PC-3 (cell line): ENCODE data around the gene ARHGAP4. TPM values are rescaled to one million over a fixed set of nuclear protein-coding genes. Genes with fewer than 3 reads are reported as not detected.

ENCODE experiments used
- ATAC-seq: fragments of 200-7000 bp; cut with Tn5 transposase; 2 replicates; pipeline ENCODE4 v1.9.1; 2020; ENCODE audit warnings: mild to moderate bottlenecking, moderate library complexity
- BruUV-seq: library from RNA; stranded (reverse); fragments of 400-500 nt; replicated peaks from 2 replicates; lab custom pipeline; 2021; lab: Mats Ljungman, UMichigan
- CTCF ChIA-PET: fragments of 300-600 bp; sonication (Branson Sonifier 250); formaldehyde crosslinking; loops from one replicate; lab custom pipeline; 2022; ENCODE audit warnings: antibody characterized with exemption; lab: Charles Lee
- POLR2A ChIA-PET: fragments of 300-600 bp; sonication (Branson Sonifier 250); formaldehyde crosslinking; loops from one replicate; lab custom pipeline; 2022; ENCODE audit warnings: antibody characterized with exemption; ENCODE audit not compliant: unreplicated experiment; lab: Charles Lee
- DNase-seq: peaks from one replicate; pipeline ENCODE4 v3.0.0-alpha.2; 2015
- H2AFZ ChIP-seq: fragments of 300-600 bp; sonication (generic); 2 replicates; pipeline ENCODE4 v1.6.0; 2016; ENCODE audit warnings: antibody characterized with exemption, low read length
- H3F3A ChIP-seq: fragments of 300-600 bp; sonication (generic); one replicate; pipeline ENCODE4 v1.6.0; 2017; ENCODE audit warnings: antibody characterized with exemption, low read length, control low read depth, mild to moderate bottlenecking; ENCODE audit not compliant: unreplicated experiment
- H3K27ac ChIP-seq: fragments of 300-600 bp; sonication (generic); 2 replicates; pipeline ENCODE4 v1.5.1; 2016; ENCODE audit warnings: mild to moderate bottlenecking, low read length
- H3K27me3 ChIP-seq: fragments of 300-600 bp; sonication (generic); 2 replicates; pipeline ENCODE4 v1.6.1; 2016; ENCODE audit warnings: low read length, mixed read lengths
- H3K36me3 ChIP-seq: fragments of 300-600 bp; sonication (generic); 2 replicates; pipeline ENCODE4 v1.6.1; 2016; ENCODE audit warnings: low read depth, mixed run types, low read length, mixed read lengths
- H3K4me1 ChIP-seq: fragments of 300-600 bp; sonication (generic); 2 replicates; pipeline ENCODE4 v1.5.1; 2016; ENCODE audit warnings: low read length; ENCODE audit not compliant: insufficient read depth
- H3K4me2 ChIP-seq: fragments of 300-600 bp; sonication (generic); 2 replicates; pipeline ENCODE4 v1.6.0; 2016; ENCODE audit warnings: low read length
- H3K4me3 ChIP-seq: fragments of 300-600 bp; sonication (generic); 2 replicates; pipeline ENCODE4 v1.5.1; 2016; ENCODE audit warnings: mild to moderate bottlenecking, low read length, mixed read lengths
- H3K79me2 ChIP-seq: fragments of 300-600 bp; sonication (generic); 2 replicates; pipeline ENCODE4 v1.6.1; 2017; ENCODE audit warnings: low read length, mixed read lengths
- H3K9ac ChIP-seq: fragments of 300-600 bp; sonication (generic); 2 replicates; pipeline ENCODE4 v1.6.0; 2016; ENCODE audit warnings: mild to moderate bottlenecking, low read length
- H3K9me2 ChIP-seq: fragments of 300-600 bp; sonication (generic); replicated peaks from 2 replicates; pipeline ENCODE4 v1.6.1; 2016; ENCODE audit warnings: mixed run types, low read length, mixed read lengths
- H3K9me3 ChIP-seq: fragments of 300-600 bp; sonication (generic); 2 replicates; pipeline ENCODE4 v1.6.1; 2016; ENCODE audit warnings: low read length, mixed read lengths
- H4K20me1 ChIP-seq: fragments of 300-600 bp; sonication (generic); 2 replicates; pipeline ENCODE4 v1.6.1; 2016; ENCODE audit warnings: low read length, mixed read lengths
- EZH2 ChIP-seq: fragments of 300-600 bp; sonication (generic); IDR thresholded peaks from one replicate; pipeline ENCODE4 v1.6.1; 2017; ENCODE audit warnings: antibody characterized with exemption, mild to moderate bottlenecking, low read length; ENCODE audit not compliant: unreplicated experiment
- EZH2phosphoT487 ChIP-seq: fragments of 300-600 bp; sonication (generic); IDR thresholded peaks from 2 replicates; pipeline ENCODE4 v1.6.1; 2018; ENCODE audit warnings: mild to moderate bottlenecking, antibody characterized with exemption, low read length, borderline replicate concordance
- intact Hi-C: fragments of 100-400 bp; cut with micrococcal nuclease; formaldehyde crosslinking; loops from 2 replicates; pipeline ENCODE4 v1.9.0; 2023
- total RNA-seq: library from RNA; depleted of rRNA; stranded (reverse); fragments of >200 nt; gene quantifications from 2 replicates; pipeline ENCODE4 v1.2.3, GENCODE V29; 2014
- TF ChIP-seq, protein P1 (sequence below): fragments of 300-600 bp; sonication (generic); conservative IDR thresholded peaks from 2 replicates; pipeline ENCODE4 v1.5.1; 2017; ENCODE audit warnings: antibody characterized with exemption, low read depth, mild to moderate bottlenecking, low read length

Gene ARHGAP4
- total RNA-seq, 1 experiment from 2014 or later, result 4.6 TPM

DNA sequence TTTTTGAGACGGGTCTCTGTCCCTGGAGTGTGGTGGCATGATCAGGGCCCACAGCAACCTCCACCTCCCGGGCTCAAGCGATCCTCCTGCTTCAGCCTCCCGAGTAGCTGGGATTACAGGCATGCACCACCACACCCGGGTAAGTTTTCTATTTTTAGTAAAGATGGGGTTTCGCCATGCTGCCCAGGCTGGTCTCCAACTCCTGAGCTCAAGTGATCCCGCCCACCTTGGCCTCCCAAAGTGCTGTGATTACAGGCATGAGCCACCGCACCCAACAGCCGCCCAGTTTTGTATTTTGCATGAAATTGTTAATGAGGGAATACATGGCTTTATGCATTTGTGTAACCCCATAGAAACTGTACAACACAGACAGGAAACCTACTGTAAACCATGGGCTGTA, 2.8 kb upstream of the ARHGAP4 start:
- peaks cover 26% of the 10 kb centered on the region for H3K4me1 ChIP-seq
- H3K9me3 ChIP-seq, result no peaks in the 10 kb centered on the region
- CTCF ChIA-PET, result interaction anchor here (0.6 to 2.0 kb wide), 3 partner anchors 18 to 174 kb away, joined by 5 to 15 read pairs (median 7); no protein-coding TSS in a partner anchor
- H2AFZ ChIP-seq, result no peak overlapping the region
- ATAC-seq, result no peak
- POLR2A ChIA-PET, result interaction anchor here (0.5 to 0.6 kb wide), 2 partner anchors 10 to 18 kb away, joined by 3 to 29 read pairs; no protein-coding TSS in a partner anchor
- peaks cover 24% of the 10 kb centered on the region for H3K79me2 ChIP-seq
- H3K4me2 ChIP-seq, result peak overlapping the region; percentile 35; the same call in 1 of the 2 replicates
- no peak overlapping the region for H3K9ac ChIP-seq
- peaks cover 11% of the 10 kb centered on the region for H3K36me3 ChIP-seq
- no TSS peak for BruUV-seq
- intact Hi-C loops, result loop anchor here (2.0 to 5.0 kb wide), 3 partner anchors 18 to 167 kb away; partner anchors contain the start of genes HCFC1 and PLXNB3
- no peak overlapping the region for H3K27ac ChIP-seq
- H3K9me2 ChIP-seq, result no peaks in the 10 kb centered on the region
- H4K20me1 ChIP-seq, result no peaks in the 10 kb centered on the region
- no peak for TF ChIP-seq EZH2
- TF ChIP-seq, protein P1, sequence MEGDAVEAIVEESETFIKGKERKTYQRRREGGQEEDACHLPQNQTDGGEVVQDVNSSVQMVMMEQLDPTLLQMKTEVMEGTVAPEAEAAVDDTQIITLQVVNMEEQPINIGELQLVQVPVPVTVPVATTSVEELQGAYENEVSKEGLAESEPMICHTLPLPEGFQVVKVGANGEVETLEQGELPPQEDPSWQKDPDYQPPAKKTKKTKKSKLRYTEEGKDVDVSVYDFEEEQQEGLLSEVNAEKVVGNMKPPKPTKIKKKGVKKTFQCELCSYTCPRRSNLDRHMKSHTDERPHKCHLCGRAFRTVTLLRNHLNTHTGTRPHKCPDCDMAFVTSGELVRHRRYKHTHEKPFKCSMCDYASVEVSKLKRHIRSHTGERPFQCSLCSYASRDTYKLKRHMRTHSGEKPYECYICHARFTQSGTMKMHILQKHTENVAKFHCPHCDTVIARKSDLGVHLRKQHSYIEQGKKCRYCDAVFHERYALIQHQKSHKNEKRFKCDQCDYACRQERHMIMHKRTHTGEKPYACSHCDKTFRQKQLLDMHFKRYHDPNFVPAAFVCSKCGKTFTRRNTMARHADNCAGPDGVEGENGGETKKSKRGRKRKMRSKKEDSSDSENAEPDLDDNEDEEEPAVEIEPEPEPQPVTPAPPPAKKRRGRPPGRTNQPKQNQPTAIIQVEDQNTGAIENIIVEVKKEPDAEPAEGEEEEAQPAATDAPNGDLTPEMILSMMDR, result no peak
- TF ChIP-seq EZH2phosphoT487, result no peak
- no peak for DNase-seq
- H3K27me3 ChIP-seq, result no peaks in the 10 kb centered on the region
- H3K4me3 ChIP-seq, result peak overlapping the region; percentile 21; the same call in 1 of the 2 replicates
- H3F3A ChIP-seq, result no peaks in the 10 kb centered on the region

DNA sequence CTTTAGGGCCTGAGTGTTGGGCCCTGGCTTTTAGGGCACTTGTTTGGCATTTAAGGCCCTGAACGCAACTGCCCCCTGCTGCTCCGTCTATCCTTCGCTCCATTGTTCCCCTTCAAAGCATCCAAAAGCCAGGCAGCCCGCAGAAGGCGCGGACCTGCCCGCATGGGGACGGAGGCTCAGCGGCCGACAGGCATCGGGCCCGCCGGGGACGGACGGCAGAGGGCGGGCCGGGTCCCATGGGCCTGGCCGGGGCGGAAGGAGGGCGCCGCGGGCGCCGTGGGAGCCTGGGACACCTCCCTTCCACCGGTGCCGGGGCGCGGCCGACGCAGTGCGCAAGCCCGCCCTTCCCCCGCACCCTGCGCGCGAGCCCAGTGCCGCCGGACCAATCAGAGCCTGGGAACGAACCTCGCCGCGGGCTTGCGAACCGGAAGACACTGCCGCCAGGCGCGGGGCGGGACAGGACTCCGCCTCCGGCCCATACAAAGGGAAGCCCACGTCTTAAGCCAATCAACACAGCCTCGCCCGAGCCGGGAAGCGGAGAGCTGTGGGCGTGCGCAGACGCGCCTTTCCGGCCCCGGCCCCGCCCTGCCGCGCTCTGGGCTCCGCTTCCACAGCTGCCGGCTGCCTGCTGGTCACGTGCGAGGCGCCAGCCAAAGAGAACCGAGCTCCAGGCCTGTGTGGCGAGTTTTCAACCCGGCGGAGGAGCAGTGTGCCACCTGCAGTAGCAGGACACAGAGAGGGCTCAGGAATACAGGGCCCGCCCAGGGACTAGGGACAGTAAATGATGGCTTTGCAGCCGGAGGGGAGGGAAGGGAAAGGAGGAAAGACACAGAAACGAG, 2.1 kb upstream of the ARHGAP4 start:
- ChIA-PET POLR2A (interaction anchor here (0.5 to 0.6 kb wide), 4 partner anchors 9 to 51 kb away, joined by 3 to 29 read pairs (median 4); no protein-coding TSS in a partner anchor), CTCF (interaction anchor here (0.6 to 2.0 kb wide), 3 partner anchors 19 to 173 kb away, joined by 5 to 15 read pairs (median 7); no protein-coding TSS in a partner anchor)
- Histone ChIP-seq H3K36me3 (peaks cover 11% of the 10 kb centered on the region), H3K27ac (peak overlapping the region; percentile 70), H3K9me3 (no peaks in the 10 kb centered on the region), H3K4me3 (peak overlapping the region; percentile 70), H3K79me2 (peaks cover 17% of the 10 kb centered on the region), H3K4me2 (peak overlapping the region; percentile 88), H3K9ac (peak overlapping the region; percentile 92), H3F3A (no peaks in the 10 kb centered on the region), H2AFZ (no peak overlapping the region), H3K27me3 (no peaks in the 10 kb centered on the region), H3K4me1 (peaks cover 25% of the 10 kb centered on the region), H4K20me1 (no peaks in the 10 kb centered on the region), H3K9me2 (no peaks in the 10 kb centered on the region)
- TF ChIP-seq, protein P1, result no peak; the same call in 1 of the 2 replicates
- TF ChIP-seq EZH2phosphoT487, result peak; percentile 85
- no peak for TF ChIP-seq EZH2
- no TSS peak for BruUV-seq
- intact Hi-C loops, result loop anchor here (2.0 to 5.0 kb wide), 3 partner anchors 19 to 166 kb away; partner anchors contain the start of genes HCFC1 and PLXNB3
- ATAC-seq (peak; percentile 91), DNase-seq (peak; percentile 97)
